HG02759 (cell line): Measurements from ENCODE around the gene DMC1.
"Not testable (repeated sequence)": the region's sequence is repeated elsewhere in the genome, so short reads cannot be mapped to it uniquely, and the experiment has no call there.

Source experiments
- ATAC-seq: cut with Tn5 transposase; IDR thresholded peaks from one replicate; pipeline ENCODE4 v1.9.1; 2021; ENCODE audit warnings: mild to moderate bottlenecking, moderate library complexity; ENCODE audit not compliant: unreplicated experiment

DMC1 gene

GRCh38 chr22:38470179-38470578 lies 99.8 kb downstream of the DMC1 start:
- not testable (repeated sequence) for ATAC-seq

DNA sequence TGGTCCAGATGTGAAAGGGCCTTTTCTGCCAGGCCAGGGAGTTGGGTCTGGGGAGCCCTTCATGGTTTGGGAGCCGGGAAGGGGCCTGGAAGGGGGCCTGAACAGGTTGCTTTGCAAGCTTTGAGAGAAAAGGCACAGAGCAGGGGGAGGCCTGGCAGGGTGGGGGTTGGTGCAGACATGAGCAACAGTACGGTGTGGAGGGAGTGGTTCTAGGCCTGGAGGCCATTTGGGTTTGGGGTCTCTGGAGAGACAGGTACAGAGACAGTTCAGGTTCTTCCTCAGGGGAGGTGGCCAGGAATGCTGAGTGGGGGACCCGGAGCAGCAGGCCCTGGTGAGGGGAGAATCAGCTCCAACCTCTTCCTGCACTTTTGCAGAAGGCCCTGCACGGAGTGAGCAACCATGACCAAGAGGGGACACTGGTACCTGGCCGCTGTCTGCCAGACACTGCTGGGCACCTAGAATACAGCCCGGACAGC lies 100.6 kb downstream of the DMC1 start:
- no peak for ATAC-seq
